ENCODE results near the gene BCAS3. TPM values are rescaled to one million over a fixed set of nuclear protein-coding genes. Genes with fewer than 3 reads are reported as not detected.
"Not testable (repeated sequence)": the region's sequence is repeated elsewhere in the genome, so short reads cannot be mapped to it uniquely, and the experiment has no call there.

BCAS3 gene
- total and polyA plus RNA-seq, 5 donors from 2014 or later = 29.7 to 59.1 (median 33.9) TPM

DNA sequence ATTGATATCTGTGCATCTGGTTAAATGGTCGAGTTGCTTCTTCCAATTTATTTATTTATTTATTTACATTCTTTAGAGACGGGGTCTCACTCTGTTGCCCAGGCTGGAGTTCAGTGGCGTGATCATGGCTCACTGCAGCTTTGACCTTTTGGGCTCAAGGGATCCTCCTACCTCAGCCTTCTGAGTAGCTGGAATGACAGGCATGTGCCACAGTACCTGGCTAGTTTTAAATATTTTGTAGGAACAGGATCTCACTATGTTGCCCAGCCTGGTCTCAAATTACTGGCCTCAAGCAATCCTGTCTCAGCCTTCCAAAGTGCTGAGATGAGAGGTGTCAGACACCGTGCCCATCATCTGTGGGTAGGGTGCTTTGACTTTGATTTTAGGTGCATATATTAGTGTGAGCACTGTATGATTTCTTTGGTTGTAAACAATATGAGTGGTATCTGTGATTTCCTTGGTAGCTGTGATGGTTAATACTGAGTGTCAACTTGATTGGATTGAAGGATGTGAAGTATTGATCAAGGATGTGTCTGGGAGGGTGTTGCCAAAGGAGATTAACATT lies 90.2 kb downstream of the BCAS3 start:
- peak overlapping the region in 1 of 3 donors; percentile 22 for H3K27ac Mint-ChIP-seq
- H3K4me3 ChIP-seq (ENCODE audit: low read depth, low read length) = no peak overlapping the region
- ATAC-seq (ENCODE audit: low read depth in 2 of 2) = no peak
- peaks cover 39% of the 10 kb centered on the region for H3K36me3 Mint-ChIP-seq
- H3K4me1 Mint-ChIP-seq = peaks cover 9 to 40% (median 29%) of the 10 kb centered on the region in 4 donors
- no peaks in the 10 kb centered on the region for H3K36me3 ChIP-seq (ENCODE audit: control insufficient read depth, insufficient read depth, low read length)
- no peak overlapping the region for H3K27ac ChIP-seq (ENCODE audit: insufficient read depth, low read length, poor library complexity, severe bottlenecking)
- H3K4me1 ChIP-seq (ENCODE audit: control insufficient read depth, insufficient read depth, low read length, poor library complexity, severe bottlenecking) = peaks cover 17% of the 10 kb centered on the region
- peaks cover 0 to 24% (median 11%) of the 10 kb centered on the region in 7 donors for H3K9me3 Mint-ChIP-seq
- H3K27me3 Mint-ChIP-seq = no peaks in the 10 kb centered on the region
- H3K9me3 ChIP-seq (ENCODE audit: control insufficient read depth in 2 of 2, low read length in 2 of 2) = no peaks in the 10 kb centered on the region
- H3K27me3 ChIP-seq (ENCODE audit: control insufficient read depth, insufficient read depth, low read length) = no peaks in the 10 kb centered on the region
- peak overlapping the region in 2 of 4 donors; percentile 20 to 52 for H3K4me3 Mint-ChIP-seq
- DNase-seq = no peak

DNA sequence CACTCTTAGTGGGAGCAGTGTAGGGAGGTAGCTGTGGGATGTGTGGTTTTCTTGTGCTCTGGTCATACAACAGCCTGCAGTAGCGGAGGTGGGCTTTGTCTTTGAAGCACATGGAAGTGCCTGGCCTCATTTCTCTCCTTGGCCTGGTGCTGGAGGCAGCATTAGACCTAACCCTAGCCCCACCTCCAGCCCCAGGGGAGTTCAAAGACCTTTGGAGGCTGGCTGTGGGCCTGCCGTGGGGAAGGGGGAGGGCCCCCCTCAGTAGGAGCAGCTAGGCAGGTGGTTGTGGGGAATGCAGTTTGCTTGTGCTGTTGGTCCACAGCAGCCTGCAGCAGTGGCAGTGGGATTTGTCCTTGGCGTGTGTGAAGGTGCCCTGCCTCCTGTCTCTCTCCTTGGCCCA lies 91.7 kb downstream of the BCAS3 start:
- ATAC-seq (ENCODE audit: low read depth in 2 of 2) = no peak
- peaks cover 0 to 17% (median 5%) of the 10 kb centered on the region in 7 donors for H3K9me3 Mint-ChIP-seq
- H3K4me3 Mint-ChIP-seq = peak overlapping the region in 1 of 4 donors; percentile 52
- H3K4me1 Mint-ChIP-seq = peaks cover 5 to 40% (median 31%) of the 10 kb centered on the region in 4 donors
- Histone ChIP-seq H3K27me3 (ENCODE audit: control insufficient read depth, insufficient read depth, low read length) (no peaks in the 10 kb centered on the region), H3K4me3 (ENCODE audit: low read depth, low read length) (no peak overlapping the region), H3K36me3 (ENCODE audit: control insufficient read depth, insufficient read depth, low read length) (no peaks in the 10 kb centered on the region), H3K27ac (ENCODE audit: insufficient read depth, low read length, poor library complexity, severe bottlenecking) (no peak overlapping the region), H3K4me1 (ENCODE audit: control insufficient read depth, insufficient read depth, low read length, poor library complexity, severe bottlenecking) (peaks cover 17% of the 10 kb centered on the region), H3K9me3 (ENCODE audit: control insufficient read depth in 2 of 2, low read length in 2 of 2) (no peaks in the 10 kb centered on the region)
- H3K27ac Mint-ChIP-seq = peak overlapping the region in 1 of 3 donors; percentile 17
- DNase-seq = no peak
- H3K36me3 Mint-ChIP-seq = peaks cover 29% of the 10 kb centered on the region
- H3K27me3 Mint-ChIP-seq = no peaks in the 10 kb centered on the region

DNA sequence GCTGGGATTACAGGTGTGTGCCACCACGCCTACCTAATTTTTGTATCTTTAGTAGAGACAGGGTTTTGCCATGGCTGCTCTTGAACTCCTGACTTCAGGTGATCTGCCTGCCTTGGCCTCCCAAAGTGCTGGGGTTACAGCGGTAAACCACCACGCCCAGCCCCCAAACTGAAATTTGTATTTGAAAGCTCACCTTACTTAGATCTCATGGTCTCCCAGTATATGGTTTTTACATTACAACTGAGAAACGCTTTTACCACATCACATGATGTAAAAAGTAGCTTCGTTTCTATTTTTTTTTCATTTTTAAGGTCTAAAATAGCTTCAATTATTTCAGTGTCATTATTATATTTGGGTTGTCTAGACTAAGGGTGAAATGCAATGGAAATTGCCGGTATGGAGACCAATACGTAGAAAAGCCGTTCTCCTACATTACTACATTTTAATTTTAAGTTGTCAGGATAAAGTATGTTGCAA lies 93.3 kb downstream of the BCAS3 start:
- H3K27me3 Mint-ChIP-seq = no peaks in the 10 kb centered on the region
- peaks cover 23% of the 10 kb centered on the region for H3K36me3 Mint-ChIP-seq
- Histone ChIP-seq H3K27ac (ENCODE audit: insufficient read depth, low read length, poor library complexity, severe bottlenecking) (no peak overlapping the region), H3K27me3 (ENCODE audit: control insufficient read depth, insufficient read depth, low read length) (no peaks in the 10 kb centered on the region), H3K4me1 (ENCODE audit: control insufficient read depth, insufficient read depth, low read length, poor library complexity, severe bottlenecking) (peaks cover 17% of the 10 kb centered on the region), H3K4me3 (ENCODE audit: low read depth, low read length) (no peak overlapping the region), H3K9me3 (ENCODE audit: control insufficient read depth in 2 of 2, low read length in 2 of 2) (no peaks in the 10 kb centered on the region), H3K36me3 (ENCODE audit: control insufficient read depth, insufficient read depth, low read length) (no peaks in the 10 kb centered on the region)
- H3K4me1 Mint-ChIP-seq = peaks cover 13 to 31% (median 22%) of the 10 kb centered on the region in 4 donors
- H3K9me3 Mint-ChIP-seq = peaks cover 0 to 6% (median 0%) of the 10 kb centered on the region in 7 donors
- H3K27ac Mint-ChIP-seq = no peak overlapping the region
- no peak overlapping the region for H3K4me3 Mint-ChIP-seq
- DNase-seq (no peak), ATAC-seq (ENCODE audit: low read depth in 2 of 2) (no peak)

DNA sequence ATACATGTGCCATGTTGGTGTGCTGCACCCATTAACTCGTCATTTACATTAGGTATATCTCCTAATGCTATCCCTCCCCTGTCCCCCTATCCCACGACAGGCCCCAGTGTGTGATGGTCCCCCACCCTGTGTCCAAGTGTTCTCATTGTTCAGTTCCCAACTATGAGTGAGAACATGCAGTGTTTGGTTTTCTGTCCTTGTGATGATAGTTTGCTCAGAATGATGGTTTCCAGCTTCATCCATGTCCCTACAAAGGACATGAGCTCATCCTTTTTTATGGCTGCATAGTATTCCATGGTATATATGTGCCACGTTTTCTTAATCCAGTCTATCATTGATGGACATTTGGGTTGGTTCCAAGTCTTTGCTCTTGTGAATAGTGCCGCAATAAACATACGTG lies 94.0 kb downstream of the BCAS3 start:
- not testable (repeated sequence) for H3K4me3 Mint-ChIP-seq; H3K4me3 ChIP-seq (ENCODE audit: low read depth, low read length); H3K9me3 ChIP-seq (ENCODE audit: control insufficient read depth in 2 of 2, low read length in 2 of 2); H3K27ac Mint-ChIP-seq; DNase-seq; ATAC-seq (ENCODE audit: low read depth in 2 of 2); H3K27me3 ChIP-seq (ENCODE audit: control insufficient read depth, insufficient read depth, low read length); H3K27me3 Mint-ChIP-seq; H3K27ac ChIP-seq (ENCODE audit: insufficient read depth, low read length, poor library complexity, severe bottlenecking); H3K9me3 Mint-ChIP-seq; H3K36me3 ChIP-seq (ENCODE audit: control insufficient read depth, insufficient read depth, low read length)
- peaks cover 14 to 24% (median 19%) of the 10 kb centered on the region in 4 donors for H3K4me1 Mint-ChIP-seq
- H3K4me1 ChIP-seq (ENCODE audit: control insufficient read depth, insufficient read depth, low read length, poor library complexity, severe bottlenecking) = peaks cover 12% of the 10 kb centered on the region
- H3K36me3 Mint-ChIP-seq = peaks cover 18% of the 10 kb centered on the region

DNA sequence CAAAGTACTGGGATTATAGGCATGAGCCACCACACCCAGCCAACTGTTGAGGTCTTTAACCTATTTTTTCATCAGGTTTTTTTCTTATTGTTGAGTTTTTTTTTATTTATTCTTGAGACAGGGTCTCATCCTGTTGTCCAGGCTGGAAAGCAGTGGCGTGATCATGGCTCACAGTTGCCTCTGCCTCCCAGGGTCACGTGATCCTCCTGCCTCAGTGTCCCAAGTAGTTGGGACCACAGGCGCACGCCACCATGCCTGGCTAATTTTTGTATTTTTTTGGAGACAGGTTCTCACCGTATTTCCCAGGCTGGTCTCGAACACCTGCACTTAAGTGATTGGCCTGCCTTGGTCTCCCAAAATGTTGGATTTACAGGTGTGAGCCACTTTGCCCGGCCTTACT lies 95.9 kb downstream of the BCAS3 start:
- H3K27ac Mint-ChIP-seq = no peak overlapping the region
- H3K9me3 Mint-ChIP-seq = no peaks in the 10 kb centered on the region
- no peaks in the 10 kb centered on the region for H3K27me3 Mint-ChIP-seq
- Histone ChIP-seq H3K27ac (ENCODE audit: insufficient read depth, low read length, poor library complexity, severe bottlenecking) (no peak overlapping the region), H3K27me3 (ENCODE audit: control insufficient read depth, insufficient read depth, low read length) (no peaks in the 10 kb centered on the region), H3K9me3 (ENCODE audit: control insufficient read depth in 2 of 2, low read length in 2 of 2) (no peaks in the 10 kb centered on the region), H3K4me1 (ENCODE audit: control insufficient read depth, insufficient read depth, low read length, poor library complexity, severe bottlenecking) (no peaks in the 10 kb centered on the region), H3K4me3 (ENCODE audit: low read depth, low read length) (no peak overlapping the region), H3K36me3 (ENCODE audit: control insufficient read depth, insufficient read depth, low read length) (no peaks in the 10 kb centered on the region)
- DNase-seq = no peak
- H3K36me3 Mint-ChIP-seq = peaks cover 11% of the 10 kb centered on the region
- no peak overlapping the region for H3K4me3 Mint-ChIP-seq
- no peak for ATAC-seq (ENCODE audit: low read depth in 2 of 2)
- peaks cover 9 to 13% (median 11%) of the 10 kb centered on the region in 4 donors for H3K4me1 Mint-ChIP-seq

DNA sequence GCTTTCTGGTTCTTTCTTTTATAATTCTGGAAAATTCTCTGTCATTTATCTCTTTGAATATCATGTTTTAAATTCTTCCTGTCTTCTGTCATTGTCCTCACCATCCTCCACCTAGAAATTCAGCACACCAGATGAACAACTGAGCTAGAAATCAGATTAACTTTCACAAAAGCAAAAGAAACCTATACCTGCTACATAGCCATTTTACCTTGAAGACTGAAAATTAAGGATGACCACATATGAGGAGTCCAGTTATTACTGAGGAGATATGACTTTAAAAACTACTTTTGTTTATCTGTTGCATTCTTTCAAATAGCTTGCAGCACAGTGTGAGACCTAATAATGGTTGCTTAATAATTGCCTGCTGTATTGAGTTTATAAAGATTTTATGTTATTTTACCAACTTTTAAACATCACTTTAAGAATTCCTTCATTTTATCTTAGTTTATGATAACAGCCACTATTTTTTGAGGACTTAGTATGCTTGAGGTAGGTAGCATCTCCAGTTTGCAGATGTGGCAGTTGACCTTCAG lies 104.3 kb downstream of the BCAS3 start:
- H3K9me3 Mint-ChIP-seq = no peaks in the 10 kb centered on the region

DNA sequence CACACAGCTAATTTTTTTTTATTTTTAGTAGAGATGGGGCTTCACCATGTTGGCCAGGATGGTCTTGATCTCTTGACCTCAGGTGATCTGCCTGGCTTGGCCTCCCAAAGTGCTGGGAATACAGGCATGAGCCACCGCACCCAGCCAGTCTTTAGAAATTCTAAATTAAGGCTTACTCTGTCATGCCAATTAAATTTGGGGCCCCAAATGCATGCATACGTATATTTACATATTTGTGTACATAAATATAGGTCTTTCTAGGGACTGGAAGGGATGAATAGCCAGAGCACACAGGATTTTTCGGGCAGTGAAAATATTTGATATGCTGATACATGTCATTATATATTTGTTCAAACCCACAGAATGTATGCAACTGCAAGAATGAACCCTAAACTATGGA lies 105.1 kb downstream of the BCAS3 start:
- no peaks in the 10 kb centered on the region for H3K4me1 ChIP-seq (ENCODE audit: control insufficient read depth, insufficient read depth, low read length, poor library complexity, severe bottlenecking)
- Mint-ChIP-seq H3K4me1 (peaks cover 0 to 5% (median 4%) of the 10 kb centered on the region in 4 donors), H3K36me3 (peaks cover 1% of the 10 kb centered on the region), H3K27me3 (no peaks in the 10 kb centered on the region), H3K27ac (no peak overlapping the region), H3K4me3 (no peak overlapping the region), H3K9me3 (no peaks in the 10 kb centered on the region)
- no peak overlapping the region for H3K4me3 ChIP-seq (ENCODE audit: low read depth, low read length)
- ATAC-seq (ENCODE audit: low read depth in 2 of 2) (no peak), DNase-seq (no peak)
- H3K27me3 ChIP-seq (ENCODE audit: control insufficient read depth, insufficient read depth, low read length) = no peaks in the 10 kb centered on the region
- no peaks in the 10 kb centered on the region for H3K9me3 ChIP-seq (ENCODE audit: control insufficient read depth in 2 of 2, low read length in 2 of 2)
- H3K27ac ChIP-seq (ENCODE audit: insufficient read depth, low read length, poor library complexity, severe bottlenecking) = no peak overlapping the region
- H3K36me3 ChIP-seq (ENCODE audit: control insufficient read depth, insufficient read depth, low read length) = no peaks in the 10 kb centered on the region

More for the DNA sequence above, 104.3 kb downstream of the BCAS3 start:
- no peak overlapping the region for H3K27ac ChIP-seq (ENCODE audit: insufficient read depth, low read length, poor library complexity, severe bottlenecking)
- no peaks in the 10 kb centered on the region for H3K27me3 ChIP-seq (ENCODE audit: control insufficient read depth, insufficient read depth, low read length)
- H3K36me3 Mint-ChIP-seq = peaks cover 5% of the 10 kb centered on the region
- H3K9me3 ChIP-seq (ENCODE audit: control insufficient read depth in 2 of 2, low read length in 2 of 2) = no peaks in the 10 kb centered on the region
- H3K4me3 ChIP-seq (ENCODE audit: low read depth, low read length) = no peak overlapping the region
- H3K4me3 Mint-ChIP-seq = no peak overlapping the region
- no peaks in the 10 kb centered on the region for H3K27me3 Mint-ChIP-seq
- ATAC-seq (ENCODE audit: low read depth in 2 of 2) (no peak), DNase-seq (no peak)
- H3K4me1 ChIP-seq (ENCODE audit: control insufficient read depth, insufficient read depth, low read length, poor library complexity, severe bottlenecking) = no peaks in the 10 kb centered on the region
- peaks cover 0 to 4% (median 2%) of the 10 kb centered on the region in 4 donors for H3K4me1 Mint-ChIP-seq
- H3K36me3 ChIP-seq (ENCODE audit: control insufficient read depth, insufficient read depth, low read length) = no peaks in the 10 kb centered on the region
- no peak overlapping the region for H3K27ac Mint-ChIP-seq

DNA sequence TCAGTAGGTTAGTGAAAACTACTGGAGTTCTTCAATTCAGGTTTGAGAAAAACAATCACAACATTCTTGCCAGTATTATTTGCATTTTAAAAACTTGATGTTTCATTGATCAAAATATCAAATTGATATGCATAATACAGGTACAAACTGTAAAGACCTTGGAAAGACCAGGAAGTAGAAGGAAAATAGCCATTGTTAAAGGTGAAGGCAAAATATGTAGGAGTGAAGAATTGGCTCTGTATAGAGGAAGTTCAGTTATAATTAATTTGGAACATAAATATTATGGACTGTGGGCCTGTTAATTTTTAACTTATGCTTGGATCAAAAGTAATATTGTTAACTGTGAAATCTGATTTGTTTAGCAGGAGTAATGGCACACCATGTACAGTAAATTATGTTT lies 112.6 kb downstream of the BCAS3 start:
- no peaks in the 10 kb centered on the region for H3K36me3 ChIP-seq (ENCODE audit: control insufficient read depth, insufficient read depth, low read length)
- ATAC-seq (ENCODE audit: low read depth in 2 of 2) (no peak), DNase-seq (no peak)
- peaks cover 0 to 2% (median 0%) of the 10 kb centered on the region in 7 donors for H3K9me3 Mint-ChIP-seq
- no peak overlapping the region for H3K4me3 Mint-ChIP-seq
- H3K4me1 ChIP-seq (ENCODE audit: control insufficient read depth, insufficient read depth, low read length, poor library complexity, severe bottlenecking) = no peaks in the 10 kb centered on the region
- no peaks in the 10 kb centered on the region for H3K9me3 ChIP-seq (ENCODE audit: control insufficient read depth in 2 of 2, low read length in 2 of 2)
- peaks cover 5% of the 10 kb centered on the region for H3K36me3 Mint-ChIP-seq
- no peaks in the 10 kb centered on the region for H3K27me3 ChIP-seq (ENCODE audit: control insufficient read depth, insufficient read depth, low read length)
- H3K27ac Mint-ChIP-seq = no peak overlapping the region
- peaks cover 4 to 9% (median 7%) of the 10 kb centered on the region in 4 donors for H3K4me1 Mint-ChIP-seq
- no peak overlapping the region for H3K4me3 ChIP-seq (ENCODE audit: low read depth, low read length)
- no peaks in the 10 kb centered on the region for H3K27me3 Mint-ChIP-seq
- no peak overlapping the region for H3K27ac ChIP-seq (ENCODE audit: insufficient read depth, low read length, poor library complexity, severe bottlenecking)
